HCT116 (cell line): ENCODE data around the gene GFOD1.

Source experiments
- CBX3 ChIP-seq: IDR thresholded peaks from 2 replicates; pipeline ENCODE4 v1.6.1; 2012; ENCODE audit warnings: low read depth
- CTCF ChIP-seq, 3 experiments: fragments of 200-600 bp in 1 of 3; sonication (generic) in 1 of 3; IDR thresholded peaks in 2 of 3; conservative IDR thresholded peaks in 1 of 3; 2 replicates each; pipeline ENCODE4 v1.5.1; 2012 to 2017; ENCODE audit warnings: low read depth in 2 of 3, low read length in 2 of 3, antibody characterized with exemption in 1 of 3, borderline replicate concordance in 1 of 3, control low read depth in 1 of 3, mild to moderate bottlenecking in 1 of 3, mixed read lengths in 1 of 3, mixed run types in 1 of 3, moderate library complexity in 1 of 3; ENCODE audit not compliant: insufficient read depth in 1 of 3
- EZH2 ChIP-seq: fragments of 200-600 bp; sonication (generic); IDR thresholded peaks from 2 replicates; pipeline ENCODE4 v1.6.1; 2017; ENCODE audit warnings: antibody characterized with exemption, mixed run types
- MAX ChIP-seq: IDR thresholded peaks from 2 replicates; pipeline ENCODE4 v1.6.1; 2012
- POLR2A ChIP-seq: IDR thresholded peaks from 2 replicates; pipeline ENCODE4 v1.7.0; 2011; ENCODE audit warnings: borderline replicate concordance; ENCODE audit not compliant: insufficient read depth, insufficient read length; ENCODE audit errors: extremely low read depth
- RAD21 ChIP-seq: IDR thresholded peaks from 2 replicates; pipeline ENCODE4 v1.6.1; 2012; ENCODE audit warnings: low read depth, mild to moderate bottlenecking
- REST ChIP-seq: IDR thresholded peaks from 2 replicates; pipeline ENCODE4 v1.6.1; 2012; ENCODE audit warnings: low read depth
- SRF ChIP-seq: IDR thresholded peaks from 2 replicates; pipeline ENCODE4 v1.6.1; 2012; ENCODE audit warnings: low read depth
- TCF7L2 ChIP-seq: IDR thresholded peaks from 2 replicates; pipeline ENCODE4 v1.7.0; 2011; ENCODE audit warnings: borderline replicate concordance, inconsistent platforms; ENCODE audit not compliant: insufficient read depth, insufficient read length; ENCODE audit errors: extremely low read depth
- YY1 ChIP-seq: IDR thresholded peaks from 2 replicates; pipeline ENCODE4 v1.6.1; 2011; ENCODE audit warnings: low read length, low read depth, moderate library complexity, mild to moderate bottlenecking; ENCODE audit not compliant: insufficient replicate concordance; ENCODE audit errors: extremely low read depth
- ZFX ChIP-seq: fragments of 450-650 bp; IDR thresholded peaks from 2 replicates; pipeline ENCODE4 v1.6.1; 2017

DNA sequence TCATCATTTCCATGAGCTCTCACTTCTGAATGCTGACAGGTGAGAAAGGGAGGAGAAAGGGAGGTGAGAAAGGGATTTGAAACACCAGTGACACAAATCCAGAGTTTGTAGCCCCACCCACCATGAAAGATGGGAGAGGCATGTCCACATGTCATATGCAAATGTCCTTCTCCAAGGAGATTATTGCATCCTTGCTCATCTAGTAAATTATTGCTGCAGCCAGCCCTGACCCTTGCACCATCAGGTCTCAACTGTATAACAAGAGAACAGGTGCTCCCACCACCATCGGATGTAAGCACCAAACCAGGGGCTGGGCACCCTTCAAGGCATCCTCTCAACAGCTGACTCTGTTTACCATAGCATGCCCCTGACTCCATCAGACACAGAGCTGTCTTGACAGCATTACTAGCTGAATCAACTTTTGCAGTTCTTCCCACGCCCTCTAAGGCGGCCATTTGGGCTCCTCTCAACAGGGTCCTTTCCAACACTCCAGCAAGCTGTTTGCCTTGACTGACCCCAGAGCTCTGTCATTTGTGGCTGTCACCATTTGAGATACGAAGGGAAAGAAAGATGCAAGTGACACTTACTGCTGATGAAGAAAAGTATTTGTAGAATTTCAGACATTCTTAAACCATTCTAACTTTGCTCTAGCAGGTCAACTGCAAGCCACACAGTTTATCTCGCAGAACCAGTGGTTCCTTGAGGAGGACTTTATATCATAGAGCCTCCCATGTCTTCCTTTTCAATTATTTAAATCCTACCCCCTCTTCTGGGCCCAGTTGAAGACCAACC is 14.2 kb downstream of the GFOD1 start:
- TF ChIP-seq CTCF (IDR thresholded peaks at IDR 0.05 in 2 of 3, conservative IDR thresholded peaks at IDR 0.05 in 1 of 3; ENCODE audit: borderline replicate concordance in 1 of 3, insufficient read depth in 1 of 3, low read depth in 2 of 3, low read length in 2 of 3): no peak
- no peak for TF ChIP-seq YY1
- TF ChIP-seq ZFX: no peak
- TF ChIP-seq SRF: no peak
- no peak for TF ChIP-seq CBX3
- TF ChIP-seq EZH2: no peak
- TF ChIP-seq MAX: no peak
- TF ChIP-seq RAD21: no peak
- TF ChIP-seq REST: no peak
- no peak for TF ChIP-seq POLR2A
- no peak for TF ChIP-seq TCF7L2
